ENCODE measurements around the gene TIMM10. TPM values are rescaled to one million over a fixed set of nuclear protein-coding genes. Genes with fewer than 3 reads are reported as not detected.

TIMM10 gene
- total RNA-seq, 1 experiment from 2014 or later, result 73.3 TPM

DNA sequence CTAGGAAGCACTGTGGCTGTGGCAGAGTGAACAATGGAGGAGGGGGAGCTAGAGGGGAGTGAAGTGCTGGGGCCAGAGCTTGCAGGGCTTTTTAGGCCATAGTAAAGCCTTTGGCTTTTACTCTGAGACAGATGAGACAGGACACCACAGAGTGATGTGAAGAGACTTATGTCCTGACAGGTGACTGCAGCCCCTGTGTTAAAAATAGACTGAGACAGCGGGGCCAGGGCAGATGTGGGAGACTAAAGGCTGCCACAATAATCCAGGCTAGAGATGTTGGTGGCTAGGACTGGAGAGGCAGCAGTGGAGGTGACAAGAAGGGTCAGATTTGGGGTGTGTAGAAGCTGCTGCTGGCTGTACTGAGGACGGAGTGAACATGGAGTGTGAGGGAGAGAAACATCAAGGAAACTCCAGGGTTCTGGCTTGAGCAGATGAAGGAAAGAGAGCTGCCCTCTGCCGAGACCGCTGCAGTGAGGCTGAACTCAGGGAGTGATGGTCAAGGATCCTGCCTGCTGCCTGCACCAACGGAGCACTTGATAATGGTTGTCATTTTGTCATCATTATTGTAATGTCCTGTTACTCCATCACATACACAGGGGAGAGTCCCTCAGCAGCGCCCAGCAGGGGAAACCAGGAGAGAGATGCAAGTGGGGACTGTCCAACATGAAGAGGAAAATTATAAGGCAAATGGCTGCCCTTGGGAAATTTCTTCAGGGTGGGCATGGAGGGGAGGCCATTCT lies 42.5 kb downstream of the TIMM10 start:
- Histone ChIP-seq H3K27me3 (ENCODE audit: control insufficient read depth, insufficient read depth, low read length) (peaks cover 4% of the 10 kb centered on the region; the same call in 1 of the 2 replicates), H3K36me3 (replicated peaks; ENCODE audit: control insufficient read depth, insufficient read depth, low read length) (peaks cover 20% of the 10 kb centered on the region)

DNA sequence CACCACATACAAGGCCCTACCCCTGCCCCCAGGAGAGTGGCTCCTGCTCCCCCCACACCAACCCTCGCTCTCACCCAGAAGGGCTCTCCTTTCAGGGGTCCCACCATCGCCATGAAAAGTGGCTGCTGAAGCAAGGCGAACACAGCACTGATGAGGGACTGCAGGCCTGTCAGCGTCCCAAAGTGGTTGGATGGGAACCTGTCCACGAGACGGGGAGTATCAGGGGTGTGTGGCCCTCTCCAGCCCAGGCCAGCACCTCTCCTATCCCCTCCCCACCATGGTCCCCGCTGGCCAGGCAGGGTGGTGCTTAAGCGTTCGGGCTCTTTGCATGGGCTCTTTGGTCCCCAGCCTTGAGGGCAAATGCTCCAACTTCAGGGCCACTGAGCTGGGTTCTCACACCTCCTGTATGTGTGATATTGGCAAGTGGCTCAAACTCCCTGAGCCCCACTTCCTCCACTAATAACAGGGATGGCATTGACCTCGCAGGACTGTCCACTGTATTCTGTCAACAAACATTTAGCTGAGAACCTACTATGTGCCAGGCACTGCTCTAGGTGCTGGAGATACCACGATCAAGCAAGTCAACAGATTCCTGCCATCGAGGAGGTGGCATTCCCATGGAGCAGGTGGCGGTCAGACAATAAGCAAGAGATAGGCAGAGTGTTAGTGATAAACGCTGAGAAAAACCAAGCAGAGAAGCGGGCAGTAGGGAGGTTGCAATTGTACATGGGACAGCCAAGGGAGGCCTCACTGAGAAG lies 43.4 kb downstream of the TIMM10 start:
- Histone ChIP-seq H3K27me3 (ENCODE audit: control insufficient read depth, insufficient read depth, low read length) (peaks cover 12% of the 10 kb centered on the region), H3K36me3 (replicated peaks; ENCODE audit: control insufficient read depth, insufficient read depth, low read length) (peaks cover 20% of the 10 kb centered on the region), H3K4me3 (ENCODE audit: insufficient read depth, low read depth, low read length) (no peak overlapping the region)
- DNase-seq, result no peak

More for the DNA sequence above, 42.5 kb downstream of the TIMM10 start:
- no peak for DNase-seq
- H3K4me3 ChIP-seq (ENCODE audit: insufficient read depth, low read depth, low read length), result no peak overlapping the region

DNA sequence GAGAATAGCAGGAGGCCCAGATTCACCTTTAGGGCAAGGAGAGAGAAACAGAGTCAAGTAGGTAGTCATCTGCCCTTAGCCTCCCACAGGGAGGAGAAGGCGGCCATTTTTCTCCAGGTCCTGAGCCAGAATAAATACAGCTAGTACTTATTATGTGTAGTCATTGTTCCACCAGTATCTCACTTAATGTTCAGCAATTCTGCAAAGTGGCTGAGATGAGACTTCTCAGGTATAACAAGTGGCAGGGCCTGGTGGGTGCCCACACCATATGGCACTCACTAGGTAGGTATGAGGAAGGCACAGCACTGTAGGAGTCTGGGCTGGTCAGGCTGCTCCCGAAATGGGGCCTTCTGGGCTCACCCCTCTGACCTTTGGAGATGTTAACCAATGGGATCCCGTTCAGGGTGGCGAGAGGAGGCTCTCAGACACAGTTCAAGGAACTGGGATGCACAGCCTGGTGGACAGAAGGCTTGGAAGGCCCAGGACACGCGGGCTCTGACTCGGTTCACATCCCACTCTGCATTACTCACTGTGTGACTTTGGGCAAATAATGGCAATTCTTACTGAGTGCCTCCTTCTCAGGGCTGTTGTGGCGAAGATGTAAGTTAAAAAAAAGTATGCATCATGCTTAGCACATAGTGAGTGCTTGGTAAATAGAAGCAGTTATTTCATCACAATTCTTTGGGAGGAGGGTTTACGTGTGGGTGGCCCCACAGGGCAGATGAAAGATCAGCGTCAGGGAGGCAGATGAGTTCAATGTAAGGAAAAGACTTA lies 45.1 kb downstream of the TIMM10 start:
- H3K4me3 ChIP-seq (ENCODE audit: insufficient read depth, low read depth, low read length), result no peak overlapping the region
- H3K27me3 ChIP-seq (ENCODE audit: control insufficient read depth, insufficient read depth, low read length), result peaks cover 27% of the 10 kb centered on the region
- H3K36me3 ChIP-seq (replicated peaks; ENCODE audit: control insufficient read depth, insufficient read depth, low read length), result peaks cover 14% of the 10 kb centered on the region
- no peak for DNase-seq

- no peak for DNase-seq
- peaks cover 14% of the 10 kb centered on the region for H3K36me3 ChIP-seq (replicated peaks; ENCODE audit: control insufficient read depth, insufficient read depth, low read length)
- H3K27me3 ChIP-seq (ENCODE audit: control insufficient read depth, insufficient read depth, low read length), result peaks cover 31% of the 10 kb centered on the region
- no peak overlapping the region for H3K4me3 ChIP-seq (ENCODE audit: insufficient read depth, low read depth, low read length)
These were observed 46.3 kb downstream of the TIMM10 start for GRCh38 chr11:57484141-57484710.

GRCh38 chr11:57483562-57483918 lies 47.0 kb downstream of the TIMM10 start:
- H3K4me3 ChIP-seq (ENCODE audit: insufficient read depth, low read depth, low read length), result no peak overlapping the region
- peaks cover 33% of the 10 kb centered on the region for H3K27me3 ChIP-seq (ENCODE audit: control insufficient read depth, insufficient read depth, low read length)
- H3K36me3 ChIP-seq (replicated peaks; ENCODE audit: control insufficient read depth, insufficient read depth, low read length), result peaks cover 9% of the 10 kb centered on the region
- peak; percentile 53 for DNase-seq

- H3K36me3 ChIP-seq (replicated peaks; ENCODE audit: control insufficient read depth, insufficient read depth, low read length), result peaks cover 7% of the 10 kb centered on the region
- DNase-seq, result peak; percentile 96
- peaks cover 38% of the 10 kb centered on the region for H3K27me3 ChIP-seq (ENCODE audit: control insufficient read depth, insufficient read depth, low read length)
- H3K4me3 ChIP-seq (ENCODE audit: insufficient read depth, low read depth, low read length), result peak overlapping the region; percentile 61
These were observed 47.6 kb downstream of the TIMM10 start for GRCh38 chr11:57482782-57483561.

GRCh38 chr11:57481915-57482781 lies 48.4 kb downstream of the TIMM10 start:
- H3K36me3 ChIP-seq (replicated peaks; ENCODE audit: control insufficient read depth, insufficient read depth, low read length), result peaks cover 4% of the 10 kb centered on the region
- peak; percentile 69 for DNase-seq
- peak overlapping the region; percentile 61 for H3K4me3 ChIP-seq (ENCODE audit: insufficient read depth, low read depth, low read length)
- peaks cover 46% of the 10 kb centered on the region for H3K27me3 ChIP-seq (ENCODE audit: control insufficient read depth, insufficient read depth, low read length)

GRCh38 chr11:57481315-57481714 lies 49.2 kb downstream of the TIMM10 start:
- DNase-seq, result no peak
- Histone ChIP-seq H3K27me3 (ENCODE audit: control insufficient read depth, insufficient read depth, low read length) (peaks cover 54% of the 10 kb centered on the region), H3K4me3 (ENCODE audit: insufficient read depth, low read depth, low read length) (no peak overlapping the region)

GRCh38 chr11:57480409-57481137 lies 50.0 kb downstream of the TIMM10 start:
- peak; percentile 90 for DNase-seq
- peaks cover 4% of the 10 kb centered on the region for H3K36me3 ChIP-seq (replicated peaks; ENCODE audit: control insufficient read depth, insufficient read depth, low read length)
- H3K27me3 ChIP-seq (ENCODE audit: control insufficient read depth, insufficient read depth, low read length), result peaks cover 62% of the 10 kb centered on the region
- H3K4me3 ChIP-seq (ENCODE audit: insufficient read depth, low read depth, low read length), result no peak overlapping the region

More at GRCh38 chr11:57481315-57481714, 49.2 kb downstream of the TIMM10 start:
- peaks cover 4% of the 10 kb centered on the region for H3K36me3 ChIP-seq (replicated peaks; ENCODE audit: control insufficient read depth, insufficient read depth, low read length)

GRCh38 chr11:57479911-57480310 lies 50.6 kb downstream of the TIMM10 start:
- Histone ChIP-seq H3K27me3 (ENCODE audit: control insufficient read depth, insufficient read depth, low read length) (peaks cover 68% of the 10 kb centered on the region), H3K36me3 (replicated peaks; ENCODE audit: control insufficient read depth, insufficient read depth, low read length) (0 out of 2 replicates have a peak, but pooled peaks cover under 1% of the 10 kb centered on the region), H3K4me3 (ENCODE audit: insufficient read depth, low read depth, low read length) (no peak overlapping the region)
- DNase-seq, result peak; percentile 64

DNA sequence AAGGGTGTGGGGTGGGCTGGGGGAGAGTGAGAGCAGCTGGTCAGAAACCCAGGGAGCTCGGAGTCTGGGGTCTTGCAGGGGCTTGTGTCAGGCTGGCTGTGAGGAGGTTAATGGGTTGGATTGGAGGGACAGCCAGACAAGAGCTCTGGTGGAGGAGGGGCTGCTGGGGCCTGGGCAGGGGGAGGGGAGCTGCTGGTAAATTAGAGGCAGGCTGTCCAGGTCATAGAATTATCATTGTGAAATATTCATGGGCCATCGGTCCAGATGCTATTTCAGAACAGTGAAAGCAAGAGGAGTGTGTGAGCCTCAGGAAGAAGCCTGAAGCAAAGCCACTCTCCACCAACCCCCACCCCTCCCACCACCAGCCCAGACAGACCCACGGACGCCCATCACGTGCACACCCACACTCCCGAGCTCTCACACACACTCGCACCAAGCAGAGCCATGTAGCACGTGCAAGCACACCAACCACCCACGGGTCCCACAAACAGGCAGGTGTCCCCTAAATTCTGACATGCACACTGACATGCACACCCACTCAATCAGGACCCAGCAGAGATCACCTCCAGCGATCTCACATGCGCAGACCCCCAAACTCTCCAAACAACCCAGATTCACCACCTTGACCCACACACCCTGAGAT lies 51.4 kb downstream of the TIMM10 start:
- DNase-seq, result peak; percentile 37
- H3K36me3 ChIP-seq (replicated peaks; ENCODE audit: control insufficient read depth, insufficient read depth, low read length), result no peaks in the 10 kb centered on the region
- peaks cover 76% of the 10 kb centered on the region for H3K27me3 ChIP-seq (ENCODE audit: control insufficient read depth, insufficient read depth, low read length)

More for the DNA sequence above, 51.4 kb downstream of the TIMM10 start:
- no peak overlapping the region for H3K4me3 ChIP-seq (ENCODE audit: insufficient read depth, low read depth, low read length)
